ENCODE results near the gene BAZ1B.

DNA sequence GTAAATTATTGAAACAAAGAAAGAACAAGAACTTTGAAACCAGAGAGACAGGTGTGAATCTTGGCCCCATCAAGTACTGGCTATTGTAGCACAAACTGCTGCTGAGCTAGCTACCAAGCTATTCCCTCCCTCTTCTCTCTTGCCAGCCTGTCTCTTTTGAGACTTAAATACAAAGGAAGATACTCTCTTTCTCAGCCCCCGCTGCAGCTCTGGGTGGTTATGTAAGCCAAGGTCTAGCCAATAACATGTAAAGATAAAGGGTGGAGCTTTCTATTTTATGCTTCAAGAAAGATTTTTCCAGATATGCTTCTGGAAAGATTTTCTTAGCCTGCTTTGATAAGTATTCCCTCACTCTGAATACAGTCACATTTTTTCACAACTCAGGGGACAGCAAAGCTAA lies 17.2 kb downstream of the BAZ1B start:
- TF ChIP-seq CTCF (IDR thresholded peaks at IDR 0.05), result no peak
- no peak for TF ChIP-seq ZFX (IDR thresholded peaks at IDR 0.05; ENCODE audit: borderline replicate concordance)
